Measurements from ENCODE around the gene ASB6.

Gene ASB6

GRCh38 chr9:129624168-129624759 lies 17.7 kb downstream of the ASB6 start:
- peak; percentile 54 for DNase-seq

DNA sequence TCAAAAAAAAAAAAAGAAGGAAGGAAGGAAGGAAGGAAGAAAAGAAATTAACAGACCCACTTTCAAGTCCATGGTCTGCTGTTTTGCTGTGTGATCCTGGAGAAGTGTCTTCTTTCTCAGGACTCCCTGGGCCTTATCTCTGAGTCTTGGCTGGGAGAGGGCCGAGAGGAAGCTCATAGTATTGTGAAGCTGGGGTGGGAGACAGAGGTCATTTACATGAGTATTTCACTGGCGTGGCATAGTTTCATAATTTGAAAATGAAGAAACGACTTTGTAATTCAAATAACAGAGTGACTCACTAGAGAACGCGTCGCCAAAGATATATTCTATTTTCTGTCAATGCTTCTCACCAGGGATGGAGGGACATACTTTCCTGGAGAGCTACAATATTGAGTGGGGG lies 18.6 kb downstream of the ASB6 start:
- no peak for DNase-seq

GRCh38 chr9:129620669-129621295 lies 21.2 kb downstream of the ASB6 start, which contains the start of gene C9orf50:
TSS of gene C9orf50 (minus strand) at chr9:129621101. CDS start at chr9:129620574, 527 bp downstream.
- DNase-seq: no peak

- DNase-seq: no peak
These were observed 21.9 kb downstream of the ASB6 start for GRCh38 chr9:129619787-129620668.

- no peak for DNase-seq
These were observed 24.8 kb downstream of the ASB6 start for GRCh38 chr9:129617167-129617566.

- DNase-seq: no peak
These were observed 26.3 kb downstream of the ASB6 start for GRCh38 chr9:129615407-129616285.

GRCh38 chr9:129614932-129615331 lies 27.0 kb downstream of the ASB6 start:
- DNase-seq: no peak

- DNase-seq: no peak
These were observed 28.3 kb downstream of the ASB6 start for GRCh38 chr9:129613520-129614175.

DNA sequence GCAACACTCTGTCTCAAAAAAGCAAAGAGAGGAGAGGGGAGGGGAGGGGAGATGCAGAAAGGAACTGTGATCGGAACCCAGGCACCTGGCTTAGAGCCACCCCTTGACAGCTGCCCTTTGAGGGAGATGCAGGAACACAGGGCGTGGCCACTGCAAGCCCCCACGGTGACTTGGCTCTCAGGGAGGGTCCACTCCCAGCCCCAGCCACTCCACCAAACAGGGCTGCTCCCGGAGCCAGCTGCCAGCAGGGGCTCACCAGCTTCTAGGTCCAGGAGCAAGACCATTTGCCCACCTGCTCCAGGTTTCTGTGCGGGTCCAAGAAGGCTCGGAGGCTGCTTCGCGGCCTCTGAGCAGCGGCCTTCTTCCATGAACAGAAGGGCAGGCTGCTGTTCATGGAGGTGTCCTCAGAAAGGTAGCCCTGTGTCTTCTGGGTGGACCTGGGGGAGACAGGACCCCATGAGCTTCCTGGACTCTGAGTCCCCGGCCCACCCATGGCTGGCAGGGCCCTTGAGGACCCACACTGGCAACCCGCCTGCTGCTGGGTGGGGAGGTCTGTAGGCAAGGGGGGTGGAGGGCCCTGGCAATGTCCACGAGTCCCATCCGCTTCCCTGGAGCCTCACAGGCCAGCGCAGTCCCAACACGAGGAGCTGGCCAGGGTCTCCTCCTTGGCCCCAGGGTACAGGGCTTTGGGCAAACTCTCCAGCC lies 29.0 kb downstream of the ASB6 start:
- no peak for DNase-seq

DNA sequence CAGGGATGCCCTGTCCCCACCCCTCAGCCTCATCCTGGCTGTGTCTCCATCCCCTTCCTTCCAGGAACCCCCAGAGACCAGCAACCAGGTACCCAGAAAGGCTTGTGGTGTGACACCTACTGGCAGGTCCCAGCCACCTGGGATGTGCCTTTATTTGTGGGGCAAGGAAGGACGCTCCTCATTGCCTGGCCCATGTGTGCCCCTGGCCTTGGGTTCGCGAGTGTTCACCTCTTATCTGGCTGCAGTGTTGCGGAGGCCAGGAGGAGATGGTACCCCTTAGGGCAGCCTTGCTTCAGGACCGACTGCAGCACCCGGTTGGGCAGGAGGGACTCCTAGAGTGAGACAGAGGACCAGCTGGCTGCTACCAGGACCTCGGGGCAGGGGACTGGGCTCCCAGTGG lies 29.8 kb downstream of the ASB6 start:
- DNase-seq: no peak

DNA sequence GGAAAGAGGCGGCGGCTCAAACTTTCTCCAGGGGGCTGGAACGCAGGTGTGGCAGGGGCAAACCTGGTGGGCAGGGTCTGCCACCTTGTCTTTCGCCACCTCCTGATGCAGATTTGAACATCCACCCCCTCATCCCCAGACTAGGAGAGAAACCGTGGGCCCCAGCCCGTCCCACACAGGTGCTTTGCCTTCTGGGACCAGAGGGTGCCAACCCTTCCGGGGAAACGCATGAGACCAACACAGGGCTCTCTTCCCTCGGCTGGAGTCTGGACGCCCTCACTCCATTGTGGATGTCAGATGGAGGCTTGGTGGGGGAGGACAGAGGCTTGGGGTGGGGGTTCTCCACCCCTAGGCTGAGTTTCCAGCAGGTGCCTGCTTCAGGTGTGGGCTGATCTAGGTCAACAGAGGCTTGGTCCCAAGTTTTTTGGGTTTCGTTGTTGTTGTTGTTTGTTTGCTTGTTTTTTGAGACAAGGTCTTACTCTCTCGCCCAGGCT lies 30.6 kb downstream of the ASB6 start:
- DNase-seq: no peak

GRCh38 chr9:129610473-129611306 lies 31.3 kb downstream of the ASB6 start:
- DNase-seq: peak; percentile 68

DNA sequence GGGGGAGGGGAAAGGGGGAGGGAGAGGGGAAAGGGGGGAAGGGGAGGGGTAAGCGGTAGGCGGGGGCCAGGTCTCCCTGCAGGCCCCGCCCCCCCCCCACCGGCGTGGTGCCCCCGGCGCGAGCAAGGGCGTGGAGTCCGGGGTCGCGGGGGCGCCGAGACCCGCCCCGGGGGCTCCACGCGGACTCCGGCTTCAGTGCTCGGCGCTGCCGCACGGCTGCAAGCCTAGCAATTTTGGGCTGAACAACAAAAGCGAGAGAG lies 31.8 kb downstream of the ASB6 start:
- DNase-seq: no peak

DNA sequence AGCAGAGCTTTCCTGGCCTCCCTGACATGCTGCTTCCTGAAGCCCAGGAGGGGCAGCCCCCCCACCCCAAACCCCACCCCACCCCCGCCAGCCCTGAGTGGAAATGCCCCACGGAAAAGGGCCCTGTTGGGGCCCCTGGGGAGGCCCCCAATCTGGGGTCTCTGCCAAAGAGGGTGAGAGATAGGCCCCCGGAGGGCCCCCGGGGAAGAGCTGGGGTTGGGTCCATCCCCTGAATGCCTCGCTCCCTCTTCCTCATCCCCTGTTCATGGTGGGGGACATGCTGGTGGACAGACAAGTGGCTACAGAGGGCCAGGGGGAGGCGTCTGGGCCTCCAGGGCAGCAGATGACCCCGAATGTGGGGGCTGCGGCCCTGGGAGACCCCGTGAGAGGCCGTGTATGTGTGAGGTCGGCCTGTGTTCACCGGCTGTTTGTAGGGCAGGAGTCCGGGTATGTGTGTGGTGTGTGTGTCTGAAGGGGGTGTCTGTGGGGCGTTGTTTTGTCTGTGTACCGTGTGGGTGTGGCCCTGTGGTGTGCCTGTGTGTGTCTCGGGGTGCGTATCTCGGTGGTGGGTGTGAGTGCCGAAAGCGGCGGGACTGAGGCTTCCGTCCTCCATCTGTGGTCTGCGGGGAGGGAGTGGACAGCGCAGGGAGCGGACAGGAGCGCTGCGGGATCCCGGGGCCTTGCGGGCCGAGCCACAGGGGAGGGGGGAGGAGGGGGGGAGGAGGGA lies 32.3 kb downstream of the ASB6 start:
- peak; percentile 86 for DNase-seq

GRCh38 chr9:129608561-129609481 lies 33.1 kb downstream of the ASB6 start:
- DNase-seq: no peak

- DNase-seq: no peak
These were observed 34.9 kb downstream of the ASB6 start for GRCh38 chr9:129607027-129607387.

DNA sequence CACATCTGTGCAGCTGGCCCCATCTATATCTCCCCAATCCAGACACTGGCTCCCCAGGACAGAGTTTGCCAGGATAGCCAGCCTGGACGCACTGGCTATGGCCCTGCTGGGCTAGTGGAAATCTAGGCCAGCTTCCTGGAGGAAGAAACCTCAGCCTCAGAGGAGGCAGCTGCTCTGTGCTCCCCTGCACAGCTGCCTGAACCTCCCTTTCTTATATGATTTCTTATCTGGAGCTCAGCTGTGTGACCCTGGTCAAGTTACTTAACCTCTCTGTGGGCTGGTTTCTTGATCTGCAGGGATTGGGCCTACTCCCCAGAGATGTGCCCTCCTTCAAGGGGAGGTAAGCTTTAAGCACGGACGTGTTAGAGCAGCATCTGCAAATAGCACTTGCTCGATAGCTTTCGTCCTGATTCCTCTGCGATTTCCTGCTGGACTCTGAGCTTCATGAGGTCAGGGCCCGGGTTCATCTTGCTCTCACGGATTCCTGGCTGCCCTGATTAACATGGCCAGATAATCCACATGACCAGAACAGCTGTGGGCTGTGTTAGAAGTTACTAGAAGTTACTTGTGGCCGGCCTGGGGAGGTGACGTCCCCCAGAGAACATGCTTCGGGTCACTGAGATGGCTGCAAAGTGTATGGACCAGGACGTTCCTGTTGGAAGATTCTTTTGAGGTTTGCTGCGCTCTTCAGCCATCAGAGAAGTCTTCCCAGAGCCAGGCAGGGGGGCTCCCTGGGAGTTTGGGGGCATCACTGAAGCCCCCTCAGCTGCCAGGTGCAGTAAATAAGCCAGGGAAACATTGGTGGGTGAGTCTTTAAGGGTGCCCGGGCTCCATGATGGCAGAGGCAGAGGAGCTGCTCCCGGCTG lies 35.6 kb downstream of the ASB6 start:
- no peak for DNase-seq

DNA sequence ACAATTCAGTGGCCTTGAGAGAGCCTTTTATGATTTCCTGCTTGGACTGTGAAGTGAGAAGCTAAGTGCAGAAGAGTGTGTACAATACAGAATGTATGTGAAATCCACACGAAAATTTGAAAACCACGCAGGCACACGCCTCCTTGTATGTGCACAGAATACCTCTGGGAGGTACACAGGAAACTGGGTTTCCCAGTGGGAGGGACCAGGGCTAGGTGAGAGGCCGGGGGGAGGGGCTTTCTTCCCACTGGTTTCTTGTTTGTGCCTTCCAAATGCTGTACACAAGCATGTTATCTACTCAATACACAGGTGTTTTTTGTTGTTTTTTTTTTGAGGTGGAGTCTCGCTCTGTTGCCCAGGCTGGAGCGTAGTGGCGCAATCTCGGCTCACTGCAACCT lies 37.2 kb downstream of the ASB6 start:
- DNase-seq: no peak
